Dendritic cell treated with granulocyte-macrophage colony-stimulating factor and Interleukin-4, amounts not matched to agents 40 ng/mL and 50 ng/mL, for 4 days (primary cell): ENCODE results near the gene DGKZ.

Experiments used
- H3K27ac Mint-ChIP-seq: one replicate; pipeline ENCODE4 v1.8.0; 2022; ENCODE audit warnings: mild to moderate bottlenecking, mixed read lengths
- H3K27me3 Mint-ChIP-seq: one replicate; pipeline ENCODE4 v1.8.0; 2022; ENCODE audit warnings: mild to moderate bottlenecking, mixed read lengths
- H3K36me3 Mint-ChIP-seq: one replicate; pipeline ENCODE4 v1.8.0; 2022; ENCODE audit warnings: low read depth, mixed read lengths
- H3K4me1 Mint-ChIP-seq: one replicate; pipeline ENCODE4 v1.8.0; 2022; ENCODE audit warnings: low read depth, mixed read lengths
- H3K4me3 Mint-ChIP-seq: one replicate; pipeline ENCODE4 v1.8.0; 2022; ENCODE audit warnings: mild to moderate bottlenecking, moderate library complexity, mixed read lengths
- H3K9me3 Mint-ChIP-seq: one replicate; pipeline ENCODE4 v1.8.0; 2022; ENCODE audit warnings: mixed read lengths
- intact Hi-C: fragments of 100-400 bp; cut with micrococcal nuclease; formaldehyde crosslinking; loops from one replicate; pipeline ENCODE4 v1.15.0; 2022

Gene DGKZ

GRCh38 chr11:46309814-46310259 lies 37.4 kb upstream of the DGKZ start:
- no peak overlapping the region for H3K27ac Mint-ChIP-seq
- intact Hi-C loops: loop anchor here (10.0 kb wide), 1 partner anchor 185 kb away; the partner anchor contains the start of gene PHF21A
- H3K4me3 Mint-ChIP-seq: no peak overlapping the region
- H3K9me3 Mint-ChIP-seq: no peaks in the 10 kb centered on the region
- H3K36me3 Mint-ChIP-seq: no peaks in the 10 kb centered on the region
- peaks cover 33% of the 10 kb centered on the region for H3K4me1 Mint-ChIP-seq
- peaks cover 5% of the 10 kb centered on the region for H3K27me3 Mint-ChIP-seq

- peaks cover 44% of the 10 kb centered on the region for H3K4me1 Mint-ChIP-seq
- peak overlapping the region; percentile 23 for H3K27ac Mint-ChIP-seq
- no peaks in the 10 kb centered on the region for H3K27me3 Mint-ChIP-seq
- no peak overlapping the region for H3K4me3 Mint-ChIP-seq
- H3K9me3 Mint-ChIP-seq: no peaks in the 10 kb centered on the region
- intact Hi-C loops: loop anchor here (10.0 kb wide), 1 partner anchor 190 kb away; the partner anchor contains the start of gene PHF21A
- H3K36me3 Mint-ChIP-seq: no peaks in the 10 kb centered on the region
Measured at GRCh38 chr11:46315033-46315738, 32.1 kb upstream of the DGKZ start.

- Mint-ChIP-seq H3K27me3 (no peaks in the 10 kb centered on the region), H3K27ac (no peak overlapping the region), H3K36me3 (no peaks in the 10 kb centered on the region), H3K9me3 (no peaks in the 10 kb centered on the region), H3K4me3 (no peak overlapping the region), H3K4me1 (peaks cover 50% of the 10 kb centered on the region)
- intact Hi-C loops: loop anchor here (10.0 kb wide), 1 partner anchor 191 kb away; the partner anchor contains the start of gene PHF21A
Measured at GRCh38 chr11:46315783-46316563, 31.3 kb upstream of the DGKZ start.

GRCh38 chr11:46319074-46319453 lies 28.2 kb upstream of the DGKZ start:
- H3K27me3 Mint-ChIP-seq: no peaks in the 10 kb centered on the region
- H3K9me3 Mint-ChIP-seq: no peaks in the 10 kb centered on the region
- intact Hi-C loops: loop anchor here (10.0 kb wide), 1 partner anchor 194 kb away; the partner anchor contains the start of gene PHF21A
- H3K36me3 Mint-ChIP-seq: no peaks in the 10 kb centered on the region
- peak overlapping the region; percentile 44 for H3K4me3 Mint-ChIP-seq
- peaks cover 70% of the 10 kb centered on the region for H3K4me1 Mint-ChIP-seq
- peak overlapping the region; percentile 79 for H3K27ac Mint-ChIP-seq

- no peaks in the 10 kb centered on the region for H3K9me3 Mint-ChIP-seq
- H3K36me3 Mint-ChIP-seq: no peaks in the 10 kb centered on the region
- peaks cover 10% of the 10 kb centered on the region for H3K27me3 Mint-ChIP-seq
- no peak overlapping the region for H3K4me3 Mint-ChIP-seq
- no peak overlapping the region for H3K27ac Mint-ChIP-seq
- intact Hi-C loops: no loop called here
- H3K4me1 Mint-ChIP-seq: peaks cover 69% of the 10 kb centered on the region
Measured at GRCh38 chr11:46321757-46322156, 25.5 kb upstream of the DGKZ start.

GRCh38 chr11:46322759-46323158 lies 24.5 kb upstream of the DGKZ start:
- no peaks in the 10 kb centered on the region for H3K9me3 Mint-ChIP-seq

GRCh38 chr11:46326813-46327416 lies 20.3 kb upstream of the DGKZ start:
- H3K27me3 Mint-ChIP-seq: peaks cover 43% of the 10 kb centered on the region
- H3K9me3 Mint-ChIP-seq: no peaks in the 10 kb centered on the region
- peaks cover 50% of the 10 kb centered on the region for H3K4me1 Mint-ChIP-seq

More at GRCh38 chr11:46322759-46323158, 24.5 kb upstream of the DGKZ start:
- Mint-ChIP-seq H3K4me1 (peaks cover 63% of the 10 kb centered on the region), H3K27me3 (peaks cover 15% of the 10 kb centered on the region), H3K36me3 (no peaks in the 10 kb centered on the region), H3K4me3 (no peak overlapping the region), H3K27ac (no peak overlapping the region)
- intact Hi-C loops: no loop called here

GRCh38 chr11:46327829-46328228 lies 19.4 kb upstream of the DGKZ start:
- intact Hi-C loops: no loop called here
- Mint-ChIP-seq H3K27me3 (peaks cover 50% of the 10 kb centered on the region), H3K4me3 (no peak overlapping the region), H3K9me3 (no peaks in the 10 kb centered on the region), H3K27ac (no peak overlapping the region), H3K36me3 (no peaks in the 10 kb centered on the region), H3K4me1 (peaks cover 54% of the 10 kb centered on the region)

More at GRCh38 chr11:46326813-46327416, 20.3 kb upstream of the DGKZ start:
- H3K36me3 Mint-ChIP-seq: no peaks in the 10 kb centered on the region
- intact Hi-C loops: no loop called here
- no peak overlapping the region for H3K27ac Mint-ChIP-seq
- no peak overlapping the region for H3K4me3 Mint-ChIP-seq

GRCh38 chr11:46330154-46330553 lies 17.1 kb upstream of the DGKZ start:
- Mint-ChIP-seq H3K36me3 (no peaks in the 10 kb centered on the region), H3K27me3 (peaks cover 72% of the 10 kb centered on the region), H3K27ac (peak overlapping the region; percentile 65), H3K4me3 (no peak overlapping the region), H3K4me1 (peaks cover 66% of the 10 kb centered on the region), H3K9me3 (no peaks in the 10 kb centered on the region)
- intact Hi-C loops: no loop called here

- H3K27ac Mint-ChIP-seq: peak overlapping the region; percentile 65
- peaks cover 74% of the 10 kb centered on the region for H3K27me3 Mint-ChIP-seq
- intact Hi-C loops: no loop called here
- H3K4me1 Mint-ChIP-seq: peaks cover 72% of the 10 kb centered on the region
- no peaks in the 10 kb centered on the region for H3K36me3 Mint-ChIP-seq
- H3K4me3 Mint-ChIP-seq: no peak overlapping the region
- no peaks in the 10 kb centered on the region for H3K9me3 Mint-ChIP-seq
Measured at GRCh38 chr11:46330563-46331281, 16.5 kb upstream of the DGKZ start.

GRCh38 chr11:46331282-46331984 lies 15.8 kb upstream of the DGKZ start:
- H3K36me3 Mint-ChIP-seq: no peaks in the 10 kb centered on the region
- peaks cover 72% of the 10 kb centered on the region for H3K4me1 Mint-ChIP-seq
- H3K4me3 Mint-ChIP-seq: peak overlapping the region; percentile 0
- no peaks in the 10 kb centered on the region for H3K9me3 Mint-ChIP-seq
- intact Hi-C loops: no loop called here
- H3K27me3 Mint-ChIP-seq: peaks cover 74% of the 10 kb centered on the region
- H3K27ac Mint-ChIP-seq: peak overlapping the region; percentile 65

- Mint-ChIP-seq H3K27me3 (peaks cover 69% of the 10 kb centered on the region), H3K9me3 (no peaks in the 10 kb centered on the region), H3K4me1 (peaks cover 73% of the 10 kb centered on the region), H3K4me3 (peak overlapping the region; percentile 63), H3K27ac (peak overlapping the region; percentile 32), H3K36me3 (no peaks in the 10 kb centered on the region)
- intact Hi-C loops: no loop called here
Measured at GRCh38 chr11:46332093-46332567, 15.1 kb upstream of the DGKZ start.
